NB4 (cell line): ENCODE measurements around the gene SAXO2.
"Not testable (repeated sequence)": the region's sequence is repeated elsewhere in the genome, so short reads cannot be mapped to it uniquely, and the experiment has no call there.

Experiments used
- CTCF ChIP-seq: IDR thresholded peaks from one replicate; pipeline ENCODE4 v1.5.1; 2012; ENCODE audit warnings: low read depth, low read length
- MAX ChIP-seq: IDR thresholded peaks from 2 replicates; pipeline ENCODE4 v1.6.1; 2011; ENCODE audit warnings: low read depth, low read length
- POLR2A ChIP-seq: IDR thresholded peaks from 2 replicates; pipeline ENCODE4 v1.6.1; 2011; ENCODE audit warnings: mild to moderate bottlenecking; ENCODE audit not compliant: insufficient read length; ENCODE audit errors: extremely low read depth

GRCh38 chr15:82268454-82268853, 5.8 kb downstream of the SAXO2 start:
- TF ChIP-seq CTCF, POLR2A, MAX: not testable (repeated sequence)
